ENCODE measurements around the gene NUP107. TPM values are rescaled to one million over a fixed set of nuclear protein-coding genes. Genes with fewer than 3 reads are reported as not detected.

Gene NUP107
- total RNA-seq, 1 donor from 2014 or later, result 51.4 TPM

- ATAC-seq (no peak), DNase-seq (ENCODE audit: low spot score) (no peak)
- intact Hi-C loops (cut with DNase I), result no loop called here
Observed at GRCh38 chr12:68767191-68767590, 80.4 kb downstream of the NUP107 start.

GRCh38 chr12:68768431-68768939, 81.7 kb downstream of the NUP107 start:
- no peak for DNase-seq (ENCODE audit: low spot score)
- ATAC-seq, result no peak
- intact Hi-C loops (cut with DNase I), result no loop called here

GRCh38 chr12:68769941-68770340, 83.2 kb downstream of the NUP107 start:
- no peak for ATAC-seq
- no peak for DNase-seq (ENCODE audit: low spot score)
- intact Hi-C loops (cut with DNase I), result no loop called here

GRCh38 chr12:68771223-68771925, 84.6 kb downstream of the NUP107 start:
- no peak for ATAC-seq

GRCh38 chr12:68772714-68773113, 85.9 kb downstream of the NUP107 start:
- intact Hi-C loops (cut with DNase I), result no loop called here

More at GRCh38 chr12:68771223-68771925, 84.6 kb downstream of the NUP107 start:
- no peak for DNase-seq (ENCODE audit: low spot score)
- intact Hi-C loops (cut with DNase I), result no loop called here

GRCh38 chr12:68773582-68773981, 86.8 kb downstream of the NUP107 start:
- DNase-seq (ENCODE audit: low spot score) (no peak), ATAC-seq (no peak)
- intact Hi-C loops (cut with DNase I), result no loop called here

More at GRCh38 chr12:68772714-68773113, 85.9 kb downstream of the NUP107 start:
- ATAC-seq, result no peak
- DNase-seq (ENCODE audit: low spot score), result no peak

GRCh38 chr12:68775121-68775630, 88.4 kb downstream of the NUP107 start:
- no peak for ATAC-seq
- DNase-seq (ENCODE audit: low spot score), result no peak
- intact Hi-C loops (cut with DNase I), result no loop called here

GRCh38 chr12:68776976-68777610, 90.3 kb downstream of the NUP107 start:
- DNase-seq (ENCODE audit: low spot score) (no peak), ATAC-seq (no peak)
- intact Hi-C loops (cut with DNase I), result no loop called here

- ATAC-seq, result no peak
- no peak for DNase-seq (ENCODE audit: low spot score)
- intact Hi-C loops (cut with DNase I), result no loop called here
Observed at GRCh38 chr12:68779280-68779679, 92.5 kb downstream of the NUP107 start.

- intact Hi-C loops (cut with DNase I), result no loop called here
- DNase-seq (ENCODE audit: low spot score) (no peak), ATAC-seq (peak; percentile 74)
Observed at GRCh38 chr12:68780731-68781130, 94.0 kb downstream of the NUP107 start.

- intact Hi-C loops (cut with DNase I), result no loop called here
- ATAC-seq (no peak), DNase-seq (ENCODE audit: low spot score) (no peak)
Observed at GRCh38 chr12:68781728-68782127, 95.0 kb downstream of the NUP107 start.

- ATAC-seq (no peak), DNase-seq (ENCODE audit: low spot score) (no peak)
- intact Hi-C loops (cut with DNase I), result no loop called here
Observed at GRCh38 chr12:68784015-68784414, 97.2 kb downstream of the NUP107 start.

- no peak for DNase-seq (ENCODE audit: low spot score)
- ATAC-seq, result no peak
- intact Hi-C loops (cut with DNase I), result no loop called here
Observed at GRCh38 chr12:68785358-68785757, 98.6 kb downstream of the NUP107 start.

GRCh38 chr12:68785823-68786222, 99.0 kb downstream of the NUP107 start:
- DNase-seq (ENCODE audit: low spot score) (no peak), ATAC-seq (no peak)
- intact Hi-C loops (cut with DNase I), result no loop called here

GRCh38 chr12:68786929-68787328, 100.2 kb downstream of the NUP107 start:
- intact Hi-C loops (cut with DNase I), result no loop called here
- DNase-seq (ENCODE audit: low spot score), result no peak
- ATAC-seq, result no peak

GRCh38 chr12:68788554-68789143, 101.9 kb downstream of the NUP107 start:
- ATAC-seq (no peak), DNase-seq (ENCODE audit: low spot score) (no peak)
- intact Hi-C loops (cut with DNase I), result no loop called here

- DNase-seq (ENCODE audit: low spot score) (no peak), ATAC-seq (no peak)
- intact Hi-C loops (cut with DNase I), result no loop called here
Observed at GRCh38 chr12:68789144-68789878, 102.5 kb downstream of the NUP107 start.

- ATAC-seq, result no peak
- intact Hi-C loops (cut with DNase I), result no loop called here
- no peak for DNase-seq (ENCODE audit: low spot score)
Observed at GRCh38 chr12:68790081-68790951, 103.5 kb downstream of the NUP107 start.

- intact Hi-C loops (cut with DNase I), result no loop called here
- DNase-seq (ENCODE audit: low spot score) (no peak), ATAC-seq (no peak)
Observed at GRCh38 chr12:68790952-68791234, 104.1 kb downstream of the NUP107 start.

Data from sciatic nerve (tissue), 2 donors.